ENCODE measurements around the gene CKAP4.
"Not testable (repeated sequence)": the region's sequence is repeated elsewhere in the genome, so short reads cannot be mapped to it uniquely, and the experiment has no call there.

Gene CKAP4

GRCh38 chr12:106247674-106248311, at the start of gene CKAP4:
TSS of gene CKAP4 (minus strand) at chr12:106248020. CDS start at chr12:106247851, 169 bp downstream.
- DNase-seq (ENCODE audit: low read depth), result peak; percentile 43

GRCh38 chr12:106297075-106297474, 49.3 kb upstream of the CKAP4 start:
- DNase-seq (ENCODE audit: low read depth), result no peak

GRCh38 chr12:106296179-106296877, 48.5 kb upstream of the CKAP4 start:
- no peak for DNase-seq (ENCODE audit: low read depth)

- DNase-seq (ENCODE audit: low read depth), result no peak
Measured at GRCh38 chr12:106292339-106292738, 44.5 kb upstream of the CKAP4 start.

- DNase-seq (ENCODE audit: low read depth), result no peak
Measured at GRCh38 chr12:106291342-106291741, 43.5 kb upstream of the CKAP4 start.

GRCh38 chr12:106290666-106291065, 42.8 kb upstream of the CKAP4 start:
- DNase-seq (ENCODE audit: low read depth), result no peak

GRCh38 chr12:106289196-106289681, 41.4 kb upstream of the CKAP4 start:
- DNase-seq (ENCODE audit: low read depth), result no peak

GRCh38 chr12:106288494-106289195, 40.8 kb upstream of the CKAP4 start:
- DNase-seq (ENCODE audit: low read depth), result no peak

- DNase-seq (ENCODE audit: low read depth), result no peak
Measured at GRCh38 chr12:106288101-106288493, 40.3 kb upstream of the CKAP4 start.

- DNase-seq (ENCODE audit: low read depth), result no peak
Measured at GRCh38 chr12:106287364-106287763, 39.5 kb upstream of the CKAP4 start.

- DNase-seq (ENCODE audit: low read depth), result not testable (repeated sequence)
Measured at GRCh38 chr12:106286576-106287162, 38.8 kb upstream of the CKAP4 start.

GRCh38 chr12:106285982-106286381, 38.2 kb upstream of the CKAP4 start:
- DNase-seq (ENCODE audit: low read depth), result no peak

- DNase-seq (ENCODE audit: low read depth), result no peak
Measured at GRCh38 chr12:106284358-106285105, 36.7 kb upstream of the CKAP4 start.

- DNase-seq (ENCODE audit: low read depth), result peak; percentile 28
Measured at GRCh38 chr12:106282457-106283097, 34.8 kb upstream of the CKAP4 start.

- DNase-seq (ENCODE audit: low read depth), result no peak
Measured at GRCh38 chr12:106281804-106282203, 34.0 kb upstream of the CKAP4 start.

GRCh38 chr12:106281056-106281782, 33.4 kb upstream of the CKAP4 start:
- DNase-seq (ENCODE audit: low read depth), result no peak

GRCh38 chr12:106280106-106280505, 32.3 kb upstream of the CKAP4 start:
- no peak for DNase-seq (ENCODE audit: low read depth)

- no peak for DNase-seq (ENCODE audit: low read depth)
Measured at GRCh38 chr12:106276032-106276740, 28.4 kb upstream of the CKAP4 start.

- no peak for DNase-seq (ENCODE audit: low read depth)
Measured at GRCh38 chr12:106275458-106275857, 27.6 kb upstream of the CKAP4 start.

GRCh38 chr12:106274575-106275121, 26.8 kb upstream of the CKAP4 start:
- no peak for DNase-seq (ENCODE audit: low read depth)
